Liver (tissue), 9 donors: Measurements from ENCODE around the gene ENOX1. TPM values are rescaled to one million over a fixed set of nuclear protein-coding genes. Genes with fewer than 3 reads are reported as not detected.

ENCODE experiments used
- DNase-seq: peaks from one replicate; pipeline ENCODE4 v3.0.0-alpha.2; 2017; ENCODE audit warnings: low spot score
- H3K27ac ChIP-seq, 2 donors: one replicate each; pipeline ENCODE4 v1.7.0; 2013; ENCODE audit warnings: inconsistent platforms in 2 of 2, low read length in 2 of 2, control low read depth in 1 of 2, low read depth in 1 of 2, mild to moderate bottlenecking in 1 of 2
- H3K27me3 ChIP-seq, 4 donors: one replicate each; pipeline versions ENCODE4 v1.6.1 to v1.7.0; 2013; ENCODE audit warnings: low read length in 3 of 4, inconsistent platforms in 1 of 4, mild to moderate bottlenecking in 1 of 4, moderate library complexity in 1 of 4; ENCODE audit not compliant: control insufficient read depth in 4 of 4, insufficient read depth in 4 of 4
- H3K36me3 ChIP-seq, 4 donors: one replicate each; pipeline versions ENCODE4 v1.6.1 to v1.7.0; 2013; ENCODE audit warnings: low read length in 3 of 4, mild to moderate bottlenecking in 3 of 4, low read depth in 1 of 4, moderate library complexity in 1 of 4; ENCODE audit not compliant: control insufficient read depth in 4 of 4, insufficient read depth in 3 of 4
- H3K4me1 ChIP-seq, 4 donors: one replicate each; pipeline versions ENCODE4 v1.6.1 to v1.7.0; 2013; ENCODE audit warnings: low read length in 3 of 4, mild to moderate bottlenecking in 3 of 4, moderate library complexity in 1 of 4; ENCODE audit not compliant: control insufficient read depth in 4 of 4, insufficient read depth in 4 of 4
- H3K4me3 ChIP-seq, 3 donors: one replicate each; pipeline versions ENCODE4 v1.6.1 to v1.7.0; 2013; ENCODE audit warnings: low read length in 3 of 3, control low read depth in 1 of 3, low read depth in 1 of 3, mild to moderate bottlenecking in 1 of 3
- H3K9ac ChIP-seq, 2 donors: one replicate each; pipeline ENCODE4 v1.7.0; 2013; ENCODE audit warnings: low read length in 2 of 2, mild to moderate bottlenecking in 2 of 2, moderate library complexity in 2 of 2, control low read depth in 1 of 2, low read depth in 1 of 2
- H3K9me3 ChIP-seq, 4 donors: one replicate each; pipeline versions ENCODE4 v1.6.1 to v1.7.0; 2013; ENCODE audit warnings: low read length in 3 of 4; ENCODE audit not compliant: control insufficient read depth in 4 of 4
- ATF3 ChIP-seq: IDR thresholded peaks from 2 replicates; pipeline ENCODE4 v1.6.1; 2016; ENCODE audit warnings: antibody characterized with exemption
- CTCF ChIP-seq: fragments of 150-350 bp; IDR thresholded peaks from 2 replicates; pipeline ENCODE4 v1.5.1; 2017; ENCODE audit warnings: improper control_type of control experiment, low read depth, low read length; ENCODE audit not compliant: missing input control
- EGR1 ChIP-seq, 2 donors: IDR thresholded peaks; 2 replicates each; pipeline ENCODE4 v1.6.1; 2016 to 2018; ENCODE audit warnings: antibody characterized with exemption in 2 of 2, low read depth in 2 of 2
- FOXA1 ChIP-seq: IDR thresholded peaks from 2 replicates; pipeline ENCODE4 v1.6.1; 2016; ENCODE audit warnings: antibody characterized with exemption
- FOXA2 ChIP-seq: IDR thresholded peaks from 2 replicates; pipeline ENCODE4 v1.6.1; 2016; ENCODE audit warnings: antibody characterized with exemption
- GABPA ChIP-seq, 2 donors: IDR thresholded peaks in 1 of 2; conservative IDR thresholded peaks in 1 of 2; 2 replicates each; pipeline ENCODE4 v1.6.1; 2016; ENCODE audit warnings: antibody characterized with exemption in 2 of 2, mild to moderate bottlenecking in 1 of 2, moderate library complexity in 1 of 2
- HNF4A ChIP-seq, 2 donors: conservative IDR thresholded peaks; 2 replicates each; pipeline ENCODE4 v1.6.1; 2016; ENCODE audit warnings: antibody characterized with exemption in 2 of 2, mild to moderate bottlenecking in 2 of 2
- HNF4G ChIP-seq: IDR thresholded peaks from 2 replicates; pipeline ENCODE4 v1.6.1; 2016; ENCODE audit warnings: antibody characterized with exemption
- JUND ChIP-seq, 2 donors: IDR thresholded peaks; 2 replicates each; pipeline ENCODE4 v1.6.1; 2016; ENCODE audit warnings: antibody characterized with exemption in 2 of 2
- MAX ChIP-seq: IDR thresholded peaks from 2 replicates; pipeline ENCODE4 v1.6.1; 2016; ENCODE audit warnings: antibody characterized with exemption
- NR2F2 ChIP-seq: IDR thresholded peaks from 2 replicates; pipeline ENCODE4 v1.6.1; 2016; ENCODE audit warnings: antibody characterized with exemption
- RAD21 ChIP-seq, 2 donors: IDR thresholded peaks; 2 replicates each; pipeline ENCODE4 v1.6.1; 2016; ENCODE audit warnings: antibody characterized with exemption in 2 of 2, mild to moderate bottlenecking in 2 of 2
- REST ChIP-seq: IDR thresholded peaks from 2 replicates; pipeline ENCODE4 v1.6.1; 2016; ENCODE audit warnings: antibody characterized with exemption, mild to moderate bottlenecking
- RXRA ChIP-seq, 2 donors: IDR thresholded peaks; 2 replicates each; pipeline ENCODE4 v1.6.1; 2017 to 2018; ENCODE audit warnings: antibody characterized with exemption in 2 of 2, mild to moderate bottlenecking in 1 of 2
- SP1 ChIP-seq: IDR thresholded peaks from 2 replicates; pipeline ENCODE4 v1.6.1; 2018; ENCODE audit warnings: antibody characterized with exemption, mild to moderate bottlenecking
- TAF1 ChIP-seq: conservative IDR thresholded peaks from 2 replicates; pipeline ENCODE4 v1.6.1; 2016; ENCODE audit warnings: antibody characterized with exemption, mild to moderate bottlenecking
- YY1 ChIP-seq: IDR thresholded peaks from 2 replicates; pipeline ENCODE4 v1.6.1; 2016; ENCODE audit warnings: antibody characterized with exemption, mild to moderate bottlenecking
- ZBTB33 ChIP-seq: IDR thresholded peaks from 2 replicates; pipeline ENCODE4 v1.6.1; 2016; ENCODE audit warnings: antibody characterized with exemption
- polyA plus RNA-seq, 2 donors: library from polyadenylated mRNA; stranded (reverse) in 1 of 2; unstranded in 1 of 2; fragments of 200-250 nt in 1 of 2; fragments of >200 nt in 1 of 2; fragmentation: Nextera tagmentation in 1 of 2; extraction: Ambion mirVana in 1 of 2; gene quantifications; one replicate each; pipeline versions ENCODE4 v1.2.1 to v1.2.3, GENCODE V29; 2013 to 2015
- total RNA-seq, 2 donors: library from RNA; depleted of rRNA; stranded (reverse); fragments of >200 nt; gene quantifications; one replicate each; pipeline ENCODE4 v1.2.3, GENCODE V29; 2014
- donor health status: healthy.
- donor health status: healthy.
- donor health status: healthy.
- donor health status: healthy.
- donor health status: healthy.

ENOX1 gene
- total and polyA plus RNA-seq, 4 donors, result 0.02 to 0.33 (median 0.08) TPM; not detected in 1

- DNase-seq, result no peak
Observed at GRCh38 chr13:43518833-43519232, 267.9 kb downstream of the ENOX1 start.

More at GRCh38 chr13:43518833-43519232, 267.9 kb downstream of the ENOX1 start:
- H3K27ac ChIP-seq, result no peak overlapping the region
- no peak overlapping the region for H3K9ac ChIP-seq
- no peaks in the 10 kb centered on the region for H3K4me1 ChIP-seq
- no peaks in the 10 kb centered on the region for H3K9me3 ChIP-seq
- H3K27me3 ChIP-seq, result no peaks in the 10 kb centered on the region
- TF ChIP-seq TAF1, result no peak
- TF ChIP-seq RXRA (IDR thresholded peaks at IDR 0.05), result no peak
- no peak for TF ChIP-seq HNF4G
- TF ChIP-seq EGR1 (IDR thresholded peaks at IDR 0.05; ENCODE audit: low read depth in 2 of 2), result no peak
- TF ChIP-seq MAX, result no peak
- no peak for TF ChIP-seq SP1
- no peak for TF ChIP-seq REST
- no peak for TF ChIP-seq GABPA (IDR thresholded peaks at IDR 0.05 in 1 of 2, conservative IDR thresholded peaks at IDR 0.05 in 1 of 2)
- TF ChIP-seq CTCF, result no peak
- TF ChIP-seq NR2F2, result no peak
- no peak for TF ChIP-seq HNF4A (conservative IDR thresholded peaks at IDR 0.05)
- TF ChIP-seq FOXA1, result no peak
- TF ChIP-seq RAD21 (IDR thresholded peaks at IDR 0.05), result no peak
- TF ChIP-seq ATF3, result no peak
- no peak for TF ChIP-seq YY1
- TF ChIP-seq ZBTB33, result no peak
- no peak for TF ChIP-seq JUND (IDR thresholded peaks at IDR 0.05)
- TF ChIP-seq FOXA2, result no peak
- no peak overlapping the region for H3K4me3 ChIP-seq
- no peaks in the 10 kb centered on the region for H3K36me3 ChIP-seq
